Stimulated activated naive B cell treated with anti-CD40 and anti-IgM and Interleukin-4, amounts not matched to agents 10 μg/mL and 1 μg/mL and 100 μg/mL, for 72 hours (primary cell): Measurements from ENCODE around the gene GGA1.

Source experiments
- ATAC-seq, 2 donors: fragments of 150-1000 bp; cut with Tn5 transposase; replicated peaks; 2 replicates each; pipeline ENCODE4 v1.10.0; 2021; ENCODE audit warnings: moderate library complexity in 1 of 2
- DNase-seq: peaks from one replicate; pipeline ENCODE4 v3.0.0; 2021
- H3K27ac Mint-ChIP-seq: one replicate; pipeline ENCODE4 v1.8.0; 2022; ENCODE audit warnings: mild to moderate bottlenecking, mixed read lengths
- H3K27me3 Mint-ChIP-seq, 2 donors: one replicate each; pipeline ENCODE4 v1.8.0; 2022; ENCODE audit warnings: mixed read lengths in 2 of 2
- H3K36me3 Mint-ChIP-seq, 2 donors: one replicate each; pipeline ENCODE4 v1.8.0; 2022; ENCODE audit warnings: mixed read lengths in 2 of 2, mild to moderate bottlenecking in 1 of 2
- H3K4me1 Mint-ChIP-seq, 2 donors: one replicate each; pipeline ENCODE4 v1.8.0; 2022; ENCODE audit warnings: mixed read lengths in 2 of 2, mild to moderate bottlenecking in 1 of 2
- H3K4me3 Mint-ChIP-seq, 2 donors: one replicate each; pipeline ENCODE4 v1.8.0; 2022; ENCODE audit warnings: mild to moderate bottlenecking in 2 of 2, mixed read lengths in 2 of 2, moderate library complexity in 1 of 2
- H3K9me3 Mint-ChIP-seq, 2 donors: one replicate each; pipeline ENCODE4 v1.8.0; 2022; ENCODE audit warnings: mixed read lengths in 2 of 2, mild to moderate bottlenecking in 1 of 2

Gene GGA1

GRCh38 chr22:37626144-37626543 lies 17.5 kb downstream of the GGA1 start:
- H3K9me3 Mint-ChIP-seq, result no peaks in the 10 kb centered on the region
- ATAC-seq, result peak in 1 of 2 donors; percentile 15
- no peaks in the 10 kb centered on the region for H3K27me3 Mint-ChIP-seq
- peak overlapping the region; percentile 39 to 46 for H3K4me3 Mint-ChIP-seq
- peaks cover 28 to 54% of the 10 kb centered on the region in 2 donors for H3K36me3 Mint-ChIP-seq
- peak overlapping the region; percentile 89 for H3K27ac Mint-ChIP-seq
- DNase-seq, result no peak
- peaks cover 40 to 73% of the 10 kb centered on the region in 2 donors for H3K4me1 Mint-ChIP-seq

DNA sequence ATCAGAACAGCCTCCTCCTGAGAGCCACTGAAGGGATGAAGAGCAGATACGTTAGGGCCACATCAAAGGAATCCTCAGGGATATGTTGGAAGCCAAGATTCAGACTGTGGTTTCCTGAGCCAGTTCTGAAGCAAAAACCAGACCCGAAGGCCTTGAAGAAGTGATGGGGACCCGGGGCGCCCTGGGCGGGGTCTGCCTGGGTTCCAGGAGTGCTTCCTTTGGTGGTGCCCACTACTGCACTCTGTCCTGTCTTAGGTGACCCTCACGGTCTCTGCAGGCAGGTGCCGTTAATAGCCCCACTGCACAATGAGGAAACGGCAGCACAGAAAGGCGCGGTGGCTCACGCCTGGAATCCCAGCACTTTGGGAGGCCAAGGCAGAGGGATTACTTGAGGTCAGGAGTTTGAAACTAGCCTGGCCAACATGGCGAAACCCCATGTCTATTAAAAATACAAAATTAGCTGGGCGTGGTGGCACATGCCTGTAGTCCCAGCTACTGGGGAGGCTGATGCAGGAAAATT lies 18.0 kb downstream of the GGA1 start:
- Mint-ChIP-seq H3K9me3 (no peaks in the 10 kb centered on the region), H3K4me1 (peaks cover 40 to 77% of the 10 kb centered on the region in 2 donors), H3K36me3 (peaks cover 30 to 54% of the 10 kb centered on the region in 2 donors), H3K27ac (peak overlapping the region; percentile 89), H3K27me3 (no peaks in the 10 kb centered on the region), H3K4me3 (peak overlapping the region; percentile 39 to 46)
- DNase-seq (no peak), ATAC-seq (no peak)

- H3K36me3 Mint-ChIP-seq, result peaks cover 34 to 59% of the 10 kb centered on the region in 2 donors
- no peak for ATAC-seq
- H3K4me1 Mint-ChIP-seq, result peaks cover 42 to 82% of the 10 kb centered on the region in 2 donors
Observed at GRCh38 chr22:37627121-37627520, 18.5 kb downstream of the GGA1 start.

GRCh38 chr22:37627545-37627944 lies 18.9 kb downstream of the GGA1 start:
- ATAC-seq, result peak; percentile 63 to 68
- H3K27me3 Mint-ChIP-seq, result no peaks in the 10 kb centered on the region

More at GRCh38 chr22:37627121-37627520, 18.5 kb downstream of the GGA1 start:
- H3K9me3 Mint-ChIP-seq, result no peaks in the 10 kb centered on the region
- peak overlapping the region; percentile 7 to 63 for H3K4me3 Mint-ChIP-seq
- H3K27ac Mint-ChIP-seq, result peak overlapping the region; percentile 89
- no peak for DNase-seq
- H3K27me3 Mint-ChIP-seq, result no peaks in the 10 kb centered on the region

GRCh38 chr22:37628830-37629229 lies 20.2 kb downstream of the GGA1 start:
- no peaks in the 10 kb centered on the region for H3K27me3 Mint-ChIP-seq
- no peak overlapping the region for H3K4me3 Mint-ChIP-seq
- ATAC-seq, result no peak
- no peak for DNase-seq
- peaks cover 34 to 46% of the 10 kb centered on the region in 2 donors for H3K36me3 Mint-ChIP-seq
- H3K27ac Mint-ChIP-seq, result peak overlapping the region; percentile 81
- no peaks in the 10 kb centered on the region for H3K9me3 Mint-ChIP-seq
- peaks cover 46 to 85% of the 10 kb centered on the region in 2 donors for H3K4me1 Mint-ChIP-seq

More at GRCh38 chr22:37627545-37627944, 18.9 kb downstream of the GGA1 start:
- peaks cover 34 to 56% of the 10 kb centered on the region in 2 donors for H3K36me3 Mint-ChIP-seq
- H3K4me3 Mint-ChIP-seq, result peak overlapping the region; percentile 7 to 63
- H3K4me1 Mint-ChIP-seq, result peaks cover 42 to 84% of the 10 kb centered on the region in 2 donors
- peak overlapping the region; percentile 89 for H3K27ac Mint-ChIP-seq
- no peaks in the 10 kb centered on the region for H3K9me3 Mint-ChIP-seq
- DNase-seq, result no peak

GRCh38 chr22:37629928-37630327 lies 21.3 kb downstream of the GGA1 start:
- Mint-ChIP-seq H3K36me3 (peaks cover 30 to 38% of the 10 kb centered on the region in 2 donors), H3K9me3 (no peaks in the 10 kb centered on the region), H3K4me3 (no peak overlapping the region), H3K4me1 (peaks cover 52 to 86% of the 10 kb centered on the region in 2 donors), H3K27me3 (no peaks in the 10 kb centered on the region), H3K27ac (no peak overlapping the region)
- DNase-seq (no peak), ATAC-seq (no peak)

GRCh38 chr22:37630839-37631435 lies 22.3 kb downstream of the GGA1 start:
- Mint-ChIP-seq H3K9me3 (no peaks in the 10 kb centered on the region), H3K4me1 (peaks cover 44 to 86% of the 10 kb centered on the region in 2 donors), H3K36me3 (peaks cover 20 to 30% of the 10 kb centered on the region in 2 donors), H3K27ac (peak overlapping the region; percentile 67), H3K27me3 (no peaks in the 10 kb centered on the region), H3K4me3 (no peak overlapping the region)
- DNase-seq (no peak), ATAC-seq (no peak)

- peak overlapping the region; percentile 67 for H3K27ac Mint-ChIP-seq
- ATAC-seq (no peak), DNase-seq (no peak)
- H3K36me3 Mint-ChIP-seq, result peaks cover 16 to 25% of the 10 kb centered on the region in 2 donors
- no peaks in the 10 kb centered on the region for H3K27me3 Mint-ChIP-seq
- peaks cover 42 to 86% of the 10 kb centered on the region in 2 donors for H3K4me1 Mint-ChIP-seq
- peak overlapping the region in 1 of 2 donors; percentile 12 for H3K4me3 Mint-ChIP-seq
- no peaks in the 10 kb centered on the region for H3K9me3 Mint-ChIP-seq
Observed at GRCh38 chr22:37631448-37632173, 23.0 kb downstream of the GGA1 start.

- H3K36me3 Mint-ChIP-seq, result peaks cover 14 to 22% of the 10 kb centered on the region in 2 donors
- H3K27me3 Mint-ChIP-seq, result no peaks in the 10 kb centered on the region
Observed at GRCh38 chr22:37632174-37633088, 23.8 kb downstream of the GGA1 start.

GRCh38 chr22:37633089-37633624 lies 24.5 kb downstream of the GGA1 start:
- DNase-seq (peak; percentile 86), ATAC-seq (peak; percentile 66 to 68)
- Mint-ChIP-seq H3K9me3 (no peaks in the 10 kb centered on the region), H3K36me3 (peaks cover 13 to 21% of the 10 kb centered on the region in 2 donors), H3K4me1 (peaks cover 36 to 86% of the 10 kb centered on the region in 2 donors), H3K27ac (peak overlapping the region; percentile 97), H3K27me3 (no peaks in the 10 kb centered on the region), H3K4me3 (peak overlapping the region; percentile 66 to 69)

More at GRCh38 chr22:37632174-37633088, 23.8 kb downstream of the GGA1 start:
- Mint-ChIP-seq H3K4me3 (peak overlapping the region; percentile 66 to 69), H3K9me3 (no peaks in the 10 kb centered on the region), H3K27ac (peak overlapping the region; percentile 97), H3K4me1 (peaks cover 38 to 86% of the 10 kb centered on the region in 2 donors)
- ATAC-seq, result no peak
- DNase-seq, result no peak

DNA sequence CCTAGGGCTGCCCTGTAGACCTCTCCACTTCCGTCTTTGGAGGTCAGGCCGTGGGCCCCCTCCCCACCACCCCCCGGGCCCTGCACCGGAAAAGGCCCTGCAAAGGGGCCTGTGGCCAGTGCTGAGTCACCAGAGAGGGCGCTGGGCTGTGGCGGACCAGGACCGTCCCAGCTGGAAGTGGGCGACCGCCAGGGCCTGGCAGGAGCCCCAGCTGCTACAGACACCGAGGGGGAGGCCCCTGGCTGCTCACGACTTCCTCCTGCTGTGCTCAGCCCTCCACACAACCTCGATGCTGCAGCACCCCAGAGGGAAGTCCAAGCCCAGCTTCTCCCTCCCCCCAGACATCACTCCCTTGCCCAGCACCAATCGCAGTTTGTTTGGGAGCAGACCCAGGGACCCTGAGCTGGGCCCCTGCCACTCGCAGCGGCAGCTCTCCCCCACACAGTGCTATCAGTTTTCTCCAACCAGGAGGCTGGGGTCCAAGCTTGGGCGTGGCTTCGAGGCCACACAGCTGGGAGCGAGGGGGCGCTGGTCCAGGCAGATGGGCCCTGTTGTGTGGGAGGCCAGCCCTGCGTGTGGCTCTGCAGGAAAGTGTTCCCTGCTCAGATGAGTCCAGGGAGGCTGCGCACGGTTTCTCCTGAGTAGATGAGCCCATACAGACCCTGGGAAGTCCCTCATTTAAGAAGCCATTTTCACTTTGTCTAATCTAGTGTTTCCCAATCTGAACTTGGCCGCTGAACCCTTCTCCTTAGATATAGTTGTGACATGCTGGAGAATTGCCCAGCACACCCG lies 25.2 kb downstream of the GGA1 start:
- H3K4me3 Mint-ChIP-seq, result peak overlapping the region; percentile 66 to 80
- ATAC-seq (peak; percentile 85 to 86), DNase-seq (peak; percentile 87)
- no peaks in the 10 kb centered on the region for H3K9me3 Mint-ChIP-seq
- H3K4me1 Mint-ChIP-seq, result peaks cover 41 to 86% of the 10 kb centered on the region in 2 donors
- H3K27me3 Mint-ChIP-seq, result no peaks in the 10 kb centered on the region
- H3K36me3 Mint-ChIP-seq, result peaks cover 13 to 19% of the 10 kb centered on the region in 2 donors
- peak overlapping the region; percentile 97 for H3K27ac Mint-ChIP-seq

DNA sequence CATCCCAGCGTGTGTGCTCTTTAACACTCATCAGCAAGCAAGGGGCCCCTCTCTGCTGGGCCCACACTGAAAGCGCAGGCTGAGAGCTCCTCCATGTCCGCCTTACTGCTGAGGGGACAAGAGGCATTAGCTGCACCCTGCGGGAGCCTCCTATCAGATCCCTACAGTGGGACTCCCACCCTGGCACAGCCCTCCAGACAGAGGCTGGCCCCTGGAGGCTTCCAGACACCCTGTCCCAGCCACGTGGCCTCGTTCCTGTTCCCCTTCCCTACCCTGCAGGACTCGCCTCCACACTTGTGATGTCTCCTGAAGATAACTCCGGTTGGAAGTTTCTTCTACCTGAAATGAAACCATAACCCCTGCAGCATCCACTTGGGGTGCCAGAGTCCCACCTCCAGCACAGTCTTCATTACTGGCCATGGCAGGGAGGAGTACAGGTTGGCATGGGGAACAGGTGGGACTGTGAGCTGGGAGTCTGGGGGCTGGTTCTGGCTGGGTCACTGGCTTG lies 25.8 kb downstream of the GGA1 start:
- DNase-seq (no peak), ATAC-seq (no peak)
- Mint-ChIP-seq H3K27me3 (no peaks in the 10 kb centered on the region), H3K36me3 (peaks cover 8 to 12% of the 10 kb centered on the region in 2 donors), H3K9me3 (no peaks in the 10 kb centered on the region), H3K27ac (peak overlapping the region; percentile 97), H3K4me1 (peaks cover 39 to 82% of the 10 kb centered on the region in 2 donors), H3K4me3 (peak overlapping the region; percentile 66 to 80)

DNA sequence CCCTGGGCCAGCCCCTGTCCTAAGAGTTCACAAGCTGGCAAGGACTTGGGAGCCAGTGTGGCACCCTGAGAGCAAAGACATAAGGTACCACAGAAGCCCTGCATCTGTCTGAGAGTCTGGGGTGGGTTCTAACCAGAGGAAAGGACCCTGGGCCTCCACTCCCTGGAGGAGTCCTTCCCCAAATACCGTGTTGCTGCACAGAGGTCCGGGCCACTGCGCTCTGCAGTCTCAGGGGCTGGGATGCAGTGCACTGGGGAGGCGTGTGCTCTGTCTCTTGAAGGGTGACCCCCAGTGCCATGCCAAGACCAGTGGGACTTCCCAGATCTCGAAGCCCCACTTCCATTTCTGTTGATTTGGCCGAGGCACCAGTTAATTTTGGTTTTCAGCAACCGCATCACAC lies 26.5 kb downstream of the GGA1 start:
- Mint-ChIP-seq H3K9me3 (no peaks in the 10 kb centered on the region), H3K4me1 (peaks cover 39 to 84% of the 10 kb centered on the region in 2 donors), H3K4me3 (peak overlapping the region; percentile 10 to 66), H3K27ac (peak overlapping the region; percentile 97), H3K27me3 (no peaks in the 10 kb centered on the region), H3K36me3 (peaks cover 8 to 10% of the 10 kb centered on the region in 2 donors)
- DNase-seq, result no peak
- ATAC-seq, result no peak
